HepG2 (cell line): ENCODE results near the gene OR2A5. TPM values are rescaled to one million over a fixed set of nuclear protein-coding genes. Genes with fewer than 3 reads are reported as not detected.
A peak's percentile ranks its signal among the peaks of the same experiment; 100 is the strongest.

Experiments
- ATAC-seq: fragments of 200-7000 bp; cut with Tn5 transposase; 3 replicates; pipeline ENCODE4 v1.9.1; 2020; ENCODE audit warnings: mild to moderate bottlenecking, moderate library complexity
- BruUV-seq: library from RNA; stranded (reverse); fragments of 400-500 nt; replicated peaks from 2 replicates; lab custom pipeline; 2021; lab: Mats Ljungman, UMichigan
- CTCF ChIA-PET: fragments of 300-600 bp; formaldehyde crosslinking; extraction: SDS; loops from one replicate; lab custom pipeline; 2021; ENCODE audit warnings: low total read pairs, inconsistent platforms, low intra/inter-chr PET ratio; lab: Yijun Ruan, JAX
- POLR2A ChIA-PET: fragments of 350-600 bp; sonication (Branson Sonifier 250); formaldehyde crosslinking; loops from one replicate; lab custom pipeline; 2020; ENCODE audit warnings: antibody characterized with exemption, inconsistent platforms; lab: Yijun Ruan, JAX
- DNase-seq: peaks from one replicate; pipeline ENCODE4 v3.0.0-alpha.2; 2015; ENCODE audit warnings: low spot score
- FAIRE-seq: peaks from 3 replicates; lab custom pipeline; 2011; peaks lifted over from hg19 to GRCh38; lab: Jason Lieb, UNC
- H2AFZ ChIP-seq: one replicate; pipeline ENCODE4 v1.6.1; 2011; ENCODE audit warnings: low read length, inconsistent platforms
- H3K27ac ChIP-seq: fragments of 300-600 bp; 3 replicates; pipeline ENCODE4 v1.8.0; 2011; ENCODE audit warnings: mixed run types, mild to moderate bottlenecking, mixed read lengths, low read length, inconsistent platforms; ENCODE audit not compliant: insufficient read depth; ENCODE audit errors: extremely low read length
- H3K27me3 ChIP-seq, 2 experiments: fragments of 200-600 bp in 1 of 2; 2 replicates in 1 of 2; 3 replicates in 1 of 2; pipeline versions ENCODE4 v1.6.0 to v1.8.0; 2011; ENCODE audit warnings: low read length in 2 of 2, mild to moderate bottlenecking in 2 of 2, moderate library complexity in 2 of 2, inconsistent platforms in 1 of 2; ENCODE audit not compliant: insufficient read depth in 2 of 2, control insufficient read depth in 1 of 2
- H3K36me3 ChIP-seq, 2 experiments: fragments of 200-600 bp in 1 of 2; replicated peaks in 1 of 2; 2 replicates in 1 of 2; 3 replicates in 1 of 2; pipeline versions ENCODE4 v1.5.1 to v1.8.0; 2011; ENCODE audit warnings: low read length in 2 of 2, inconsistent platforms in 1 of 2; ENCODE audit not compliant: insufficient read depth in 2 of 2, control insufficient read depth in 1 of 2
- H3K4me1 ChIP-seq: 2 replicates; pipeline ENCODE4 v1.5.1; 2012; ENCODE audit warnings: low read length, inconsistent platforms; ENCODE audit not compliant: insufficient read depth
- H3K4me2 ChIP-seq: 2 replicates; pipeline ENCODE4 v1.6.0; 2011; ENCODE audit warnings: low read depth, low read length, inconsistent platforms
- H3K4me3 ChIP-seq, 3 experiments: fragments of 200-600 bp in 1 of 3; sonication (generic), shearing (Covaris generic) in 1 of 3; replicated peaks in 1 of 3; 2 replicates each; pipeline ENCODE4 v1.5.1; 2011 to 2016; ENCODE audit warnings: low read length in 3 of 3, inconsistent platforms in 2 of 3, low read depth in 2 of 3, mild to moderate bottlenecking in 2 of 3, control low read depth in 1 of 3, mixed read lengths in 1 of 3; ENCODE audit not compliant: insufficient read depth in 1 of 3
- H3K79me2 ChIP-seq: one replicate; pipeline ENCODE4 v1.6.1; 2011; ENCODE audit warnings: low read length, inconsistent platforms; ENCODE audit not compliant: insufficient read depth
- H3K9ac ChIP-seq: 2 replicates; pipeline ENCODE4 v1.6.0; 2011; ENCODE audit warnings: mild to moderate bottlenecking, low read depth, low read length, inconsistent platforms; ENCODE audit not compliant: insufficient read depth
- H3K9me3 ChIP-seq: 2 replicates; pipeline ENCODE4 v1.5.1; 2012; ENCODE audit warnings: mild to moderate bottlenecking, low read length
- H4K20me1 ChIP-seq: 2 replicates; pipeline ENCODE4 v1.6.0; 2011; ENCODE audit warnings: inconsistent platforms, mild to moderate bottlenecking, low read length, moderate library complexity; ENCODE audit not compliant: insufficient read depth
- AHR ChIP-seq: IDR thresholded peaks from 2 replicates; pipeline ENCODE4 v1.6.1; 2018; ENCODE audit warnings: missing genetic modification reagents, missing compliant biosample characterization
- ARHGAP35 ChIP-seq: sonication (generic); formaldehyde crosslinking; IDR thresholded peaks from 2 replicates; pipeline ENCODE4 v1.9.0; 2022; ENCODE audit warnings: mild to moderate bottlenecking, inconsistent platforms, moderate library complexity, missing genetic modification reagents, borderline replicate concordance
- FOXC1 ChIP-seq: sonication (generic); formaldehyde crosslinking; IDR thresholded peaks from 2 replicates; pipeline ENCODE4 v1.8.0; 2022; ENCODE audit warnings: mild to moderate bottlenecking, missing genetic modification reagents, borderline replicate concordance
- GATAD2A ChIP-seq: IDR thresholded peaks from 2 replicates; pipeline ENCODE4 v1.6.1; 2016
- HDAC6 ChIP-seq: fragments of 200-600 bp; sonication (generic); IDR thresholded peaks from 2 replicates; pipeline ENCODE4 v1.7.0; 2017; ENCODE audit warnings: mild to moderate bottlenecking, antibody characterized with exemption, low read length, low read depth
- NFYB ChIP-seq: sonication (generic); formaldehyde crosslinking; IDR thresholded peaks from 2 replicates; pipeline ENCODE4 v1.4.0; 2020; ENCODE audit warnings: missing genetic modification reagents
- SOX13 ChIP-seq, 3 experiments: fragments of 450-650 bp in 1 of 3; sonication (generic) in 1 of 3; formaldehyde crosslinking in 1 of 3; IDR thresholded peaks in 2 of 3; conservative IDR thresholded peaks in 1 of 3; 2 replicates each; pipeline versions ENCODE4 v1.5.0 to v1.6.1; 2016 to 2020; ENCODE audit warnings: antibody characterized with exemption in 1 of 3, mild to moderate bottlenecking in 1 of 3, missing compliant biosample characterization in 1 of 3, missing genetic modification reagents in 1 of 3, moderate library complexity in 1 of 3
- ZNF207 ChIP-seq: fragments of 450-650 bp; IDR thresholded peaks from 2 replicates; pipeline ENCODE4 v1.6.1; 2016; ENCODE audit warnings: antibody characterized with exemption, borderline replicate concordance
- ZNF44 ChIP-seq: sonication (generic); formaldehyde crosslinking; IDR thresholded peaks from 2 replicates; pipeline ENCODE4 v1.5.1; 2020; ENCODE audit warnings: mild to moderate bottlenecking, missing genetic modification reagents
- ZNF501 ChIP-seq: sonication (generic); formaldehyde crosslinking; IDR thresholded peaks from 2 replicates; pipeline ENCODE4 v1.5.1; 2020; ENCODE audit warnings: mild to moderate bottlenecking, moderate library complexity, missing genetic modification reagents
- WGBS: methylation state at CpG from one replicate; pipeline ENCODE4 v1.1.6; 2017; ENCODE audit warnings: low lambda C conversion rate; 5-methylcytosine and 5-hydroxymethylcytosine counted together
- in situ Hi-C: cut with HindIII; loops from 2 replicates; pipeline ENCODE4 v1.10.0; 2017; ENCODE audit warnings: low pct_unique_long_range_greater_than_20kb; ENCODE audit not compliant: extremely low pct_ligation_motif_present
- intact Hi-C: fragments of 100-400 bp; cut with micrococcal nuclease; formaldehyde crosslinking; loops from one replicate; pipeline ENCODE4 v1.10.0; 2022; ENCODE audit not compliant: unreplicated experiment
- polyA plus RNA-seq, 8 experiments: library from polyadenylated mRNA; depleted of rRNA in 3 of 8; stranded (reverse) in 7 of 8; unstranded in 1 of 8; fragments of >200 nt; fragmentation: Illumina TruSeq in 4 of 8; extraction: Trizol in 4 of 8; gene quantifications; 2 replicates each; pipeline versions ENCODE4 v1.2.1 to v1.2.3, GENCODE V29; 2011 to 2016; ENCODE audit warnings: low read depth in 4 of 8, missing spikeins in 1 of 8, mixed read lengths in 1 of 8; ENCODE audit not compliant: insufficient read depth in 1 of 8
- total RNA-seq, 5 experiments: library from RNA; depleted of rRNA; stranded (reverse); fragments of >200 nt; fragmentation: Illumina TruSeq; extraction: Trizol; gene quantifications; 2 replicates each; pipeline ENCODE4 v1.2.3, GENCODE V29; 2016; ENCODE audit warnings: low read depth in 1 of 5
- TF ChIP-seq, protein P1 (sequence below): sonication (generic); formaldehyde crosslinking; IDR thresholded peaks from 2 replicates; pipeline ENCODE4 v1.4.0; 2020; ENCODE audit warnings: missing genetic modification reagents
- TF ChIP-seq, protein P2 (sequence below), 2 experiments: fragments of 450-650 bp in 1 of 2; sonication (generic) in 1 of 2; formaldehyde crosslinking; IDR thresholded peaks; 2 replicates each; pipeline versions ENCODE4 v1.5.0 to v1.8.0; 2020 to 2022; ENCODE audit warnings: mild to moderate bottlenecking in 1 of 2, missing genetic modification reagents in 1 of 2
- TF ChIP-seq, protein P3 (sequence below): sonication (generic); formaldehyde crosslinking; IDR thresholded peaks from 2 replicates; pipeline ENCODE4 v1.4.0; 2020; ENCODE audit warnings: missing genetic modification reagents

The OR2A5 gene
- total and polyA plus RNA-seq, 2 of the 13 experiments (the other 11 are each of a cell fraction or from before 2014, with no cell fraction given): not detected

DNA sequence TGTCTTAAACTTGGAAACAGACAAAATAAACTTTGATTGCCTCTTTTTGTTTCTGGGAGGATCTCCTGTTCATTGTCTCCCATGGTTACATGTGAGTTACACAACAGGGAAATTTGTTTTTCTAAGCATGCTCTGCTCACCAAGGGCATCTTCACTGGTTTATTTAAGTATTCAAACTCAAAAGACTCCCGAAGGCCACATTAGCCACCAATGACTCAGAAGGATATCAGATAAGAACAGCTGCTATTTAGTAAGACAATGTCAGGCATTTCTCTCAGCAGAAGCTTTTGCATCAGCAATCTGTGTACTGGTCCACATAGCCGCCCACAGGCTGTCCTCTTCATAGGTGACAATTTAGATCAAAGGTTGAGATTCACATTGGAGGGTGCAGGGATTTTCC lies 29.3 kb upstream of the OR2A5 start:
- in situ Hi-C loops: no loop called here
- Histone ChIP-seq H3K27me3 (no peaks in the 10 kb centered on the region), H3K4me3 (no peak overlapping the region), H2AFZ (no peak overlapping the region), H4K20me1 (no peaks in the 10 kb centered on the region), H3K9ac (no peak overlapping the region), H3K4me2 (no peak overlapping the region), H3K27ac (no peak overlapping the region), H3K9me3 (no peaks in the 10 kb centered on the region), H3K36me3 (no peaks in the 10 kb centered on the region), H3K79me2 (no peaks in the 10 kb centered on the region), H3K4me1 (no peaks in the 10 kb centered on the region)
- no TSS peak for BruUV-seq
- ChIA-PET POLR2A (interaction anchor here (1.0 kb wide), 1 partner anchor 118 kb away, joined by 5 read pairs; the partner anchor contains the start of gene TCAF1), CTCF (no interaction called here)
- DNase-seq: peak; percentile 69
- FAIRE-seq: no peak
- ATAC-seq: peak; percentile 52; the same call in 2 of the 3 replicates
- WGBS: 13% methylated on average over 2 of the region's 2 CpGs
- intact Hi-C loops: no loop called here
- TF ChIP-seq ARHGAP35 (CRISPR knock-in tag) (no peak), ZNF501 (no peak), AHR (no peak), ZNF44 (CRISPR knock-in tag) (no peak), SOX13 (IDR thresholded peaks at IDR 0.05) (no peak), SOX13 (CRISPR knock-in tag; conservative IDR thresholded peaks at IDR 0.05 in 1 of 2, IDR thresholded peaks at IDR 0.05 in 1 of 2) (peak in 1 of 2 experiments; percentile 47; a peak in 2 of 4 replicates), NFYB (CRISPR knock-in tag) (no peak), HDAC6 (no peak), ZNF207 (no peak), FOXC1 (no peak), GATAD2A (CRISPR knock-in tag) (0 out of 2 replicates have a peak, but pooled peaks have one; percentile 26)
- TF ChIP-seq, protein P1, sequence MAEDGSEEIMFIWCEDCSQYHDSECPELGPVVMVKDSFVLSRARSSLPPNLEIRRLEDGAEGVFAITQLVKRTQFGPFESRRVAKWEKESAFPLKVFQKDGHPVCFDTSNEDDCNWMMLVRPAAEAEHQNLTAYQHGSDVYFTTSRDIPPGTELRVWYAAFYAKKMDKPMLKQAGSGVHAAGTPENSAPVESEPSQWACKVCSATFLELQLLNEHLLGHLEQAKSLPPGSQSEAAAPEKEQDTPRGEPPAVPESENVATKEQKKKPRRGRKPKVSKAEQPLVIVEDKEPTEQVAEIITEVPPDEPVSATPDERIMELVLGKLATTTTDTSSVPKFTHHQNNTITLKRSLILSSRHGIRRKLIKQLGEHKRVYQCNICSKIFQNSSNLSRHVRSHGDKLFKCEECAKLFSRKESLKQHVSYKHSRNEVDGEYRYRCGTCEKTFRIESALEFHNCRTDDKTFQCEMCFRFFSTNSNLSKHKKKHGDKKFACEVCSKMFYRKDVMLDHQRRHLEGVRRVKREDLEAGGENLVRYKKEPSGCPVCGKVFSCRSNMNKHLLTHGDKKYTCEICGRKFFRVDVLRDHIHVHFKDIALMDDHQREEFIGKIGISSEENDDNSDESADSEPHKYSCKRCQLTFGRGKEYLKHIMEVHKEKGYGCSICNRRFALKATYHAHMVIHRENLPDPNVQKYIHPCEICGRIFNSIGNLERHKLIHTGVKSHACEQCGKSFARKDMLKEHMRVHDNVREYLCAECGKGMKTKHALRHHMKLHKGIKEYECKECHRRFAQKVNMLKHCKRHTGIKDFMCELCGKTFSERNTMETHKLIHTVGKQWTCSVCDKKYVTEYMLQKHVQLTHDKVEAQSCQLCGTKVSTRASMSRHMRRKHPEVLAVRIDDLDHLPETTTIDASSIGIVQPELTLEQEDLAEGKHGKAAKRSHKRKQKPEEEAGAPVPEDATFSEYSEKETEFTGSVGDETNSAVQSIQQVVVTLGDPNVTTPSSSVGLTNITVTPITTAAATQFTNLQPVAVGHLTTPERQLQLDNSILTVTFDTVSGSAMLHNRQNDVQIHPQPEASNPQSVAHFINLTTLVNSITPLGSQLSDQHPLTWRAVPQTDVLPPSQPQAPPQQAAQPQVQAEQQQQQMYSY: no peak
- TF ChIP-seq, protein P2, sequence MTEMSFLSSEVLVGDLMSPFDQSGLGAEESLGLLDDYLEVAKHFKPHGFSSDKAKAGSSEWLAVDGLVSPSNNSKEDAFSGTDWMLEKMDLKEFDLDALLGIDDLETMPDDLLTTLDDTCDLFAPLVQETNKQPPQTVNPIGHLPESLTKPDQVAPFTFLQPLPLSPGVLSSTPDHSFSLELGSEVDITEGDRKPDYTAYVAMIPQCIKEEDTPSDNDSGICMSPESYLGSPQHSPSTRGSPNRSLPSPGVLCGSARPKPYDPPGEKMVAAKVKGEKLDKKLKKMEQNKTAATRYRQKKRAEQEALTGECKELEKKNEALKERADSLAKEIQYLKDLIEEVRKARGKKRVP (CRISPR knock-in tag; IDR thresholded peaks at IDR 0.05): peak in 1 of 2 experiments; percentile 60; a peak in 2 of 4 replicates
- TF ChIP-seq, protein P3, sequence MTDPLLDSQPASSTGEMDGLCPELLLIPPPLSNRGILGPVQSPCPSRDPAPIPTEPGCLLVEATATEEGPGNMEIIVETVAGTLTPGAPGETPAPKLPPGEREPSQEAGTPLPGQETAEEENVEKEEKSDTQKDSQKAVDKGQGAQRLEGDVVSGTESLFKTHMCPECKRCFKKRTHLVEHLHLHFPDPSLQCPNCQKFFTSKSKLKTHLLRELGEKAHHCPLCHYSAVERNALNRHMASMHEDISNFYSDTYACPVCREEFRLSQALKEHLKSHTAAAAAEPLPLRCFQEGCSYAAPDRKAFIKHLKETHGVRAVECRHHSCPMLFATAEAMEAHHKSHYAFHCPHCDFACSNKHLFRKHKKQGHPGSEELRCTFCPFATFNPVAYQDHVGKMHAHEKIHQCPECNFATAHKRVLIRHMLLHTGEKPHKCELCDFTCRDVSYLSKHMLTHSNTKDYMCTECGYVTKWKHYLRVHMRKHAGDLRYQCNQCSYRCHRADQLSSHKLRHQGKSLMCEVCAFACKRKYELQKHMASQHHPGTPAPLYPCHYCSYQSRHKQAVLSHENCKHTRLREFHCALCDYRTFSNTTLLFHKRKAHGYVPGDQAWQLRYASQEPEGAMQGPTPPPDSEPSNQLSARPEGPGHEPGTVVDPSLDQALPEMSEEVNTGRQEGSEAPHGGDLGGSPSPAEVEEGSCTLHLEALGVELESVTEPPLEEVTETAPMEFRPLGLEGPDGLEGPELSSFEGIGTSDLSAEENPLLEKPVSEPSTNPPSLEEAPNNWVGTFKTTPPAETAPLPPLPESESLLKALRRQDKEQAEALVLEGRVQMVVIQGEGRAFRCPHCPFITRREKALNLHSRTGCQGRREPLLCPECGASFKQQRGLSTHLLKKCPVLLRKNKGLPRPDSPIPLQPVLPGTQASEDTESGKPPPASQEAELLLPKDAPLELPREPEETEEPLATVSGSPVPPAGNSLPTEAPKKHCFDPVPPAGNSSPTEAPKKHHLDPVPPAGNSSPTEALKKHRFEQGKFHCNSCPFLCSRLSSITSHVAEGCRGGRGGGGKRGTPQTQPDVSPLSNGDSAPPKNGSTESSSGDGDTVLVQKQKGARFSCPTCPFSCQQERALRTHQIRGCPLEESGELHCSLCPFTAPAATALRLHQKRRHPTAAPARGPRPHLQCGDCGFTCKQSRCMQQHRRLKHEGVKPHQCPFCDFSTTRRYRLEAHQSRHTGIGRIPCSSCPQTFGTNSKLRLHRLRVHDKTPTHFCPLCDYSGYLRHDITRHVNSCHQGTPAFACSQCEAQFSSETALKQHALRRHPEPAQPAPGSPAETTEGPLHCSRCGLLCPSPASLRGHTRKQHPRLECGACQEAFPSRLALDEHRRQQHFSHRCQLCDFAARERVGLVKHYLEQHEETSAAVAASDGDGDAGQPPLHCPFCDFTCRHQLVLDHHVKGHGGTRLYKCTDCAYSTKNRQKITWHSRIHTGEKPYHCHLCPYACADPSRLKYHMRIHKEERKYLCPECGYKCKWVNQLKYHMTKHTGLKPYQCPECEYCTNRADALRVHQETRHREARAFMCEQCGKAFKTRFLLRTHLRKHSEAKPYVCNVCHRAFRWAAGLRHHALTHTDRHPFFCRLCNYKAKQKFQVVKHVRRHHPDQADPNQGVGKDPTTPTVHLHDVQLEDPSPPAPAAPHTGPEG (CRISPR knock-in tag): no peak
